Neural crest cell (in vitro differentiated cells): ENCODE data around the gene XPA. TPM values are rescaled to one million over a fixed set of nuclear protein-coding genes. Genes with fewer than 3 reads are reported as not detected.

Experiments
- DNase-seq: peaks from one replicate; pipeline ENCODE4 v3.0.0; 2021; ENCODE audit warnings: low read depth, mixed read lengths, low spot score
- H3K27ac Mint-ChIP-seq: one replicate; pipeline ENCODE4 v1.8.0; 2021; ENCODE audit warnings: mild to moderate bottlenecking, mixed read lengths; ENCODE audit not compliant: unreplicated experiment
- H3K27me3 Mint-ChIP-seq: 2 replicates; pipeline ENCODE4 v1.8.0; 2021; ENCODE audit warnings: low read depth, mild to moderate bottlenecking, mixed read lengths
- H3K36me3 Mint-ChIP-seq: 2 replicates; pipeline ENCODE4 v1.8.0; 2021; ENCODE audit warnings: low read depth, mild to moderate bottlenecking, mixed read lengths
- H3K4me1 Mint-ChIP-seq: 2 replicates; pipeline ENCODE4 v1.8.0; 2021; ENCODE audit warnings: mixed read lengths
- H3K4me3 Mint-ChIP-seq: one replicate; pipeline ENCODE4 v1.8.0; 2021; ENCODE audit warnings: mild to moderate bottlenecking, mixed read lengths
- H3K9me3 Mint-ChIP-seq: 2 replicates; pipeline ENCODE4 v1.8.0; 2021; ENCODE audit warnings: mixed read lengths
- CTCF ChIP-seq: fragments of 200-600 bp; sonication (generic); conservative IDR thresholded peaks from 2 replicates; pipeline ENCODE4 v1.5.0; 2021; ENCODE audit warnings: antibody characterized with exemption, mild to moderate bottlenecking
- total RNA-seq: library from RNA; stranded (reverse); gene quantifications from 2 replicates; pipeline ENCODE4 v1.2.1, GENCODE V29; 2021

The XPA gene
- total RNA-seq, 1 donor from 2014 or later: 15.6 TPM

- no peak overlapping the region for H3K4me3 Mint-ChIP-seq
- TF ChIP-seq CTCF: no peak
- H3K27me3 Mint-ChIP-seq: no peaks in the 10 kb centered on the region
- H3K9me3 Mint-ChIP-seq: no peaks in the 10 kb centered on the region
- DNase-seq: no peak
- H3K4me1 Mint-ChIP-seq: no peaks in the 10 kb centered on the region
- peaks cover 27% of the 10 kb centered on the region for H3K36me3 Mint-ChIP-seq
- no peak overlapping the region for H3K27ac Mint-ChIP-seq
Measured at GRCh38 chr9:97658707-97659106, 38.4 kb downstream of the XPA start.

GRCh38 chr9:97651646-97652045 is 45.5 kb downstream of the XPA start:
- no peak for DNase-seq
- TF ChIP-seq CTCF: no peak
- Mint-ChIP-seq H3K9me3 (no peaks in the 10 kb centered on the region), H3K4me1 (no peaks in the 10 kb centered on the region), H3K27me3 (no peaks in the 10 kb centered on the region), H3K4me3 (no peak overlapping the region), H3K27ac (no peak overlapping the region), H3K36me3 (peaks cover 15% of the 10 kb centered on the region)

- Mint-ChIP-seq H3K4me3 (no peak overlapping the region), H3K9me3 (no peaks in the 10 kb centered on the region), H3K27me3 (no peaks in the 10 kb centered on the region), H3K36me3 (peaks cover 9% of the 10 kb centered on the region), H3K27ac (peak overlapping the region; percentile 67), H3K4me1 (no peaks in the 10 kb centered on the region)
- DNase-seq: no peak
- no peak for TF ChIP-seq CTCF
Measured at GRCh38 chr9:97647996-97648395, 49.1 kb downstream of the XPA start.

- no peaks in the 10 kb centered on the region for H3K4me1 Mint-ChIP-seq
- TF ChIP-seq CTCF: no peak
- H3K27me3 Mint-ChIP-seq: no peaks in the 10 kb centered on the region
- H3K4me3 Mint-ChIP-seq: no peak overlapping the region
- H3K9me3 Mint-ChIP-seq: no peaks in the 10 kb centered on the region
- H3K27ac Mint-ChIP-seq: no peak overlapping the region
- peaks cover 9% of the 10 kb centered on the region for H3K36me3 Mint-ChIP-seq
- DNase-seq: no peak
Measured at GRCh38 chr9:97645720-97646119, 51.4 kb downstream of the XPA start.

GRCh38 chr9:97640325-97640724 is 56.8 kb downstream of the XPA start:
- Mint-ChIP-seq H3K27ac (no peak overlapping the region), H3K27me3 (no peaks in the 10 kb centered on the region), H3K9me3 (no peaks in the 10 kb centered on the region), H3K36me3 (peaks cover 5% of the 10 kb centered on the region), H3K4me1 (peaks cover 12% of the 10 kb centered on the region), H3K4me3 (no peak overlapping the region)
- no peak for TF ChIP-seq CTCF
- DNase-seq: no peak

GRCh38 chr9:97638666-97639065 is 58.5 kb downstream of the XPA start:
- Mint-ChIP-seq H3K4me1 (peaks cover 22% of the 10 kb centered on the region), H3K9me3 (no peaks in the 10 kb centered on the region), H3K27ac (no peak overlapping the region), H3K4me3 (no peak overlapping the region), H3K27me3 (no peaks in the 10 kb centered on the region), H3K36me3 (peaks cover 4% of the 10 kb centered on the region)
- DNase-seq: no peak
- no peak for TF ChIP-seq CTCF
